Caco-2 (cell line): Measurements from ENCODE around the gene FLT3. TPM values are rescaled to one million over a fixed set of nuclear protein-coding genes. Genes with fewer than 3 reads are reported as not detected.
"Not testable (repeated sequence)": the region's sequence is repeated elsewhere in the genome, so short reads cannot be mapped to it uniquely, and the experiment has no call there.

Source experiments
- BruUV-seq: library from RNA; stranded (reverse); fragments of 400-500 nt; replicated peaks from 2 replicates; lab custom pipeline; 2021; lab: Mats Ljungman, UMichigan
- CTCF ChIA-PET: fragments of 300-600 bp; sonication (Branson Sonifier 250); formaldehyde crosslinking; loops from one replicate; lab custom pipeline; 2022; ENCODE audit warnings: antibody characterized with exemption; lab: Charles Lee
- POLR2A ChIA-PET: fragments of 300-600 bp; sonication (Branson Sonifier 250); formaldehyde crosslinking; loops from one replicate; lab custom pipeline; 2022; ENCODE audit warnings: antibody characterized with exemption; lab: Charles Lee
- DNase-seq, 2 experiments: peaks; one replicate each; pipeline versions ENCODE4 v3.0.0 to v3.0.0-alpha.2; 2020 to 2022
- H3K27me3 ChIP-seq: replicated peaks from 2 replicates; pipeline ENCODE4 v1.6.0; 2011; ENCODE audit warnings: low read length; ENCODE audit not compliant: control insufficient read depth, insufficient read depth
- H3K36me3 ChIP-seq: 2 replicates; pipeline ENCODE4 v1.5.1; 2011; ENCODE audit warnings: low read length; ENCODE audit not compliant: control insufficient read depth, insufficient read depth
- H3K4me1 ChIP-seq: fragments of 250-450 bp; sonication (Bioruptor Pico); 2 replicates; pipeline ENCODE4 v1.5.1; 2020; ENCODE audit warnings: mild to moderate bottlenecking
- H3K4me3 ChIP-seq: 2 replicates; pipeline ENCODE4 v1.5.1; 2011; ENCODE audit warnings: low read depth, mild to moderate bottlenecking, control low read depth, low read length
- H3K9me3 ChIP-seq: fragments of 250-450 bp; sonication (Bioruptor Pico); 2 replicates; pipeline ENCODE4 v1.5.1; 2020; ENCODE audit warnings: mild to moderate bottlenecking, moderate library complexity
- H3K27ac Mint-ChIP-seq: one replicate; pipeline ENCODE4 v1.8.0; 2022; ENCODE audit warnings: mixed read lengths; ENCODE audit not compliant: unreplicated experiment
- H3K27me3 Mint-ChIP-seq: one replicate; pipeline ENCODE4 v1.8.0; 2022; ENCODE audit warnings: mixed read lengths; ENCODE audit not compliant: insufficient read depth, unreplicated experiment
- H3K36me3 Mint-ChIP-seq: one replicate; pipeline ENCODE4 v1.8.0; 2022; ENCODE audit warnings: mild to moderate bottlenecking, mixed read lengths; ENCODE audit not compliant: insufficient read depth, unreplicated experiment
- H3K4me1 Mint-ChIP-seq: one replicate; pipeline ENCODE4 v1.8.0; 2022; ENCODE audit warnings: low read depth, mixed read lengths; ENCODE audit not compliant: unreplicated experiment
- H3K4me3 Mint-ChIP-seq: one replicate; pipeline ENCODE4 v1.8.0; 2022; ENCODE audit warnings: mild to moderate bottlenecking, moderate library complexity, mixed read lengths; ENCODE audit not compliant: unreplicated experiment
- H3K9me3 Mint-ChIP-seq: one replicate; pipeline ENCODE4 v1.8.0; 2022; ENCODE audit warnings: mixed read lengths; ENCODE audit not compliant: unreplicated experiment
- intact Hi-C: fragments of 100-400 bp; cut with micrococcal nuclease; formaldehyde crosslinking; loops from one replicate; pipeline ENCODE4 v1.10.0; 2022; ENCODE audit not compliant: unreplicated experiment
- total RNA-seq: library from RNA; stranded (reverse); gene quantifications from 2 replicates; pipeline ENCODE4 v1.2.3, GENCODE V29; 2022
- TF ChIP-seq, protein P1 (sequence below), 2 experiments: fragments of 200-600 bp in 1 of 2; IDR thresholded peaks; 1 replicate in 1 of 2; 2 replicates in 1 of 2; pipeline versions ENCODE4 v1.5.1 to v1.8.0; 2011 to 2022; ENCODE audit warnings: antibody characterized with exemption in 1 of 2, control low read depth in 1 of 2, inconsistent platforms in 1 of 2, low read depth in 1 of 2, low read length in 1 of 2, mild to moderate bottlenecking in 1 of 2, moderate library complexity in 1 of 2; ENCODE audit not compliant: insufficient read depth in 1 of 2, severe bottlenecking in 1 of 2, unreplicated experiment in 1 of 2

The FLT3 gene
- total RNA-seq, 1 experiment from 2014 or later: 0.09 TPM

DNA sequence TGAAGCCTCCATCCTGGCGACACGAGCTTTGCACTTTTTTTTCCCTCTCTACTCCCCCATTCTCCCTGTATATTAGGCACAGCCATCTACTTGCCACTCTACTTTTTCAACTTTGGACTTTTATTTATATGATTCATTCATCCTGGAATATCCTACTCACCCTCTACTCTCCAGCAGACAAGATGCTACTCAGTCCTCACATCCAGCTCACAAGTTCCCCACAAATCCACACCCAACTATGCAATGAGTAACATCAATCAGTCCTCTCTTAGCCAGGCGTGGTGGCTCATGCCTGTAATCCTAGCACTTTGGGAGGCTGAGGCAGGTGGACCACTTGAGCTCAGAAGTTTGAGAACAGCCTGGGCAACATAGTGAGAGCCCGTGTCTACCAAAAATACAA is 88.0 kb downstream of the FLT3 start:
- no peaks in the 10 kb centered on the region for H3K9me3 ChIP-seq
- H3K27me3 Mint-ChIP-seq: peaks cover 2% of the 10 kb centered on the region
- no peaks in the 10 kb centered on the region for H3K4me1 Mint-ChIP-seq
- ChIA-PET CTCF (no interaction called here), POLR2A (no interaction called here)
- no peaks in the 10 kb centered on the region for H3K27me3 ChIP-seq
- no peaks in the 10 kb centered on the region for H3K36me3 Mint-ChIP-seq
- H3K36me3 ChIP-seq: no peaks in the 10 kb centered on the region
- H3K4me1 ChIP-seq: no peaks in the 10 kb centered on the region
- DNase-seq: no peak
- intact Hi-C loops: no loop called here
- H3K4me3 Mint-ChIP-seq: no peak overlapping the region
- TF ChIP-seq, protein P1, sequence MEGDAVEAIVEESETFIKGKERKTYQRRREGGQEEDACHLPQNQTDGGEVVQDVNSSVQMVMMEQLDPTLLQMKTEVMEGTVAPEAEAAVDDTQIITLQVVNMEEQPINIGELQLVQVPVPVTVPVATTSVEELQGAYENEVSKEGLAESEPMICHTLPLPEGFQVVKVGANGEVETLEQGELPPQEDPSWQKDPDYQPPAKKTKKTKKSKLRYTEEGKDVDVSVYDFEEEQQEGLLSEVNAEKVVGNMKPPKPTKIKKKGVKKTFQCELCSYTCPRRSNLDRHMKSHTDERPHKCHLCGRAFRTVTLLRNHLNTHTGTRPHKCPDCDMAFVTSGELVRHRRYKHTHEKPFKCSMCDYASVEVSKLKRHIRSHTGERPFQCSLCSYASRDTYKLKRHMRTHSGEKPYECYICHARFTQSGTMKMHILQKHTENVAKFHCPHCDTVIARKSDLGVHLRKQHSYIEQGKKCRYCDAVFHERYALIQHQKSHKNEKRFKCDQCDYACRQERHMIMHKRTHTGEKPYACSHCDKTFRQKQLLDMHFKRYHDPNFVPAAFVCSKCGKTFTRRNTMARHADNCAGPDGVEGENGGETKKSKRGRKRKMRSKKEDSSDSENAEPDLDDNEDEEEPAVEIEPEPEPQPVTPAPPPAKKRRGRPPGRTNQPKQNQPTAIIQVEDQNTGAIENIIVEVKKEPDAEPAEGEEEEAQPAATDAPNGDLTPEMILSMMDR (IDR thresholded peaks at IDR 0.05; ENCODE audit: insufficient read depth in 1 of 2, low read depth in 1 of 2, low read length in 1 of 2, severe bottlenecking in 1 of 2, unreplicated experiment in 1 of 2): no peak
- no peaks in the 10 kb centered on the region for H3K9me3 Mint-ChIP-seq
- no peak overlapping the region for H3K4me3 ChIP-seq
- no TSS peak for BruUV-seq
- no peak overlapping the region for H3K27ac Mint-ChIP-seq

DNA sequence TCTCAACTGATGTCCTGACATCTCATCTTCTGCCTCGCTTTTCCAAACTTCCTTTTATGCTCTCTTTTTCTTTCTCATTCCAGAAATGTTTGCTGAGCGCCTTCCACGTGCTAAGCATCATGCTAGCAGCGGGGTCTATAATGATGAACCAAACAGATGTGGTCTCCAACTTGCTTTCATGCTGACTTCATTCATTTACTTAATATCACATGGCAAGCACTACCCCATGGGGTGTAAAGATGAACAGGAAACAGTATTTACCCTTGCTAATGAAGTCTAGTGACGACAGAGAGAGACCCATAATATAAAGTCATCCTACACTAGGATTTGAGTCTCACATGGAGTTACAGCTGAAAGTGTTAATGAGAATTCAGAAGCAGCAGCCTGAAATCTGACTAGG is 90.3 kb downstream of the FLT3 start:
- peaks cover 2% of the 10 kb centered on the region for H3K27me3 Mint-ChIP-seq
- ChIA-PET CTCF (no interaction called here), POLR2A (no interaction called here)
- H3K9me3 Mint-ChIP-seq: no peaks in the 10 kb centered on the region
- no peak for DNase-seq
- Histone ChIP-seq H3K27me3 (no peaks in the 10 kb centered on the region), H3K9me3 (no peaks in the 10 kb centered on the region), H3K36me3 (no peaks in the 10 kb centered on the region), H3K4me1 (no peaks in the 10 kb centered on the region), H3K4me3 (no peak overlapping the region)
- intact Hi-C loops: no loop called here
- no peak overlapping the region for H3K27ac Mint-ChIP-seq
- TF ChIP-seq, protein P1 (IDR thresholded peaks at IDR 0.05; ENCODE audit: insufficient read depth in 1 of 2, low read depth in 1 of 2, low read length in 1 of 2, severe bottlenecking in 1 of 2, unreplicated experiment in 1 of 2): no peak
- no peak overlapping the region for H3K4me3 Mint-ChIP-seq
- no peaks in the 10 kb centered on the region for H3K36me3 Mint-ChIP-seq
- no TSS peak for BruUV-seq
- H3K4me1 Mint-ChIP-seq: no peaks in the 10 kb centered on the region

DNA sequence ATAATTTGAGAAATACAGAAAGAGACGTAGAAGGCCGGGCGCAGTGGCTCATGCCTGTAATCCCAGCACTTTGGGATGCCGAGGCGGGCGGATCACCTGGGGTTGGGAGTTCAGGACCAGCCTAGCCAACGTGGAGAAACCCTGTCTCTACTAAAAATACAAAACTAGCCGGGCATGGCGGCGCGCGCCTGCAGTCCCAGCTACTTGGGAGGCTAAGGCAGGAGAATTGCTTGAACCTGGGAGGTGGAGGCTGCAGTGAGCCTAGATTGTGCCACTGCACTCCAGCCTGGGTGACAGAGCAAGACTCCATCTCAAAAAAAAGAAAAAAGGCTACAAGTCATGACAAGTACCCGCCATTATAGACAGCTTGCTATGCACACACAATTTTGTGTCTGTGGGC is 95.4 kb downstream of the FLT3 start:
- CTCF ChIA-PET, H3K4me1 ChIP-seq, BruUV-seq: not testable (repeated sequence)

More for the DNA sequence above, 95.4 kb downstream of the FLT3 start:
- H3K4me3 ChIP-seq, H3K36me3 ChIP-seq, H3K9me3 ChIP-seq, intact Hi-C loops, H3K27me3 Mint-ChIP-seq, H3K9me3 Mint-ChIP-seq, H3K36me3 Mint-ChIP-seq, H3K4me3 Mint-ChIP-seq, H3K4me1 Mint-ChIP-seq, H3K27ac Mint-ChIP-seq, DNase-seq, POLR2A ChIA-PET, H3K27me3 ChIP-seq: not testable (repeated sequence)
